Endothelial cell of umbilical vein (primary cell): Measurements from ENCODE around the gene METTL27.

Source experiments
- FOS ChIP-seq: IDR thresholded peaks from 2 replicates; pipeline ENCODE4 v1.6.1; 2011; ENCODE audit warnings: mild to moderate bottlenecking, low read length, moderate library complexity, borderline replicate concordance; ENCODE audit not compliant: insufficient read depth
- TF ChIP-seq, protein P1 (sequence below), 2 donors: IDR thresholded peaks; 1 replicate in 1 of 2; 2 replicates in 1 of 2; pipeline ENCODE4 v1.5.1; 2011; ENCODE audit warnings: low read length in 2 of 2, mild to moderate bottlenecking in 2 of 2, moderate library complexity in 2 of 2, control low read depth in 1 of 2, inconsistent platforms in 1 of 2, low read depth in 1 of 2; ENCODE audit not compliant: insufficient read depth in 1 of 2; ENCODE audit errors: extremely low read depth in 1 of 2

DNA sequence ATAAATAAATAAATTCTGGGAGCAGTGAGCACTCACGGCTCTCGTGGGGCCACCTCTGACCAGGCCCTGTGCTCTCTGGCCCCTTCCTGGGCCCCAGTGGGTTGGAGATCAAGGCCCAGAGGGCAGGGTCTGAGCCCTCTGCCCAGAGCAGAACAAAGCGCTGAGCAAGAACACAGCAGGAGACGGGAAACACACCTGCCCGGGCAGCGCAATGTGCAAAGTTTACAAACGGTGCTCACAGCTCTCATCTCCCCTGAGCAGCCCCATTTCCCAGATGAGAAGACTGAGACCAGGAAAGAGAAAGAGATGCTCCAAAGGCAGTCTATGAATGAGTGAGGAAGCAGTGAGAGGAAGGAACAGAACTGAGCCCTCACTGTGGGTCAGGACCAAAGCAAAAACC, 3.0 kb downstream of the METTL27 start:
- TF ChIP-seq, protein P1, sequence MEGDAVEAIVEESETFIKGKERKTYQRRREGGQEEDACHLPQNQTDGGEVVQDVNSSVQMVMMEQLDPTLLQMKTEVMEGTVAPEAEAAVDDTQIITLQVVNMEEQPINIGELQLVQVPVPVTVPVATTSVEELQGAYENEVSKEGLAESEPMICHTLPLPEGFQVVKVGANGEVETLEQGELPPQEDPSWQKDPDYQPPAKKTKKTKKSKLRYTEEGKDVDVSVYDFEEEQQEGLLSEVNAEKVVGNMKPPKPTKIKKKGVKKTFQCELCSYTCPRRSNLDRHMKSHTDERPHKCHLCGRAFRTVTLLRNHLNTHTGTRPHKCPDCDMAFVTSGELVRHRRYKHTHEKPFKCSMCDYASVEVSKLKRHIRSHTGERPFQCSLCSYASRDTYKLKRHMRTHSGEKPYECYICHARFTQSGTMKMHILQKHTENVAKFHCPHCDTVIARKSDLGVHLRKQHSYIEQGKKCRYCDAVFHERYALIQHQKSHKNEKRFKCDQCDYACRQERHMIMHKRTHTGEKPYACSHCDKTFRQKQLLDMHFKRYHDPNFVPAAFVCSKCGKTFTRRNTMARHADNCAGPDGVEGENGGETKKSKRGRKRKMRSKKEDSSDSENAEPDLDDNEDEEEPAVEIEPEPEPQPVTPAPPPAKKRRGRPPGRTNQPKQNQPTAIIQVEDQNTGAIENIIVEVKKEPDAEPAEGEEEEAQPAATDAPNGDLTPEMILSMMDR (IDR thresholded peaks at IDR 0.05; ENCODE audit: extremely low read depth in 1 of 2, insufficient read depth in 1 of 2, low read depth in 1 of 2, low read length in 2 of 2), result no peak
- no peak for TF ChIP-seq FOS
